T-helper 17 cell (primary cell): ENCODE data around the gene KIRREL3. TPM values are rescaled to one million over a fixed set of nuclear protein-coding genes. Genes with fewer than 3 reads are reported as not detected.

Experiments
- ATAC-seq: fragments of 150-1000 bp; cut with Tn5 transposase; 2 replicates; pipeline ENCODE4 v1.10.0; 2021; ENCODE audit warnings: mild to moderate bottlenecking, moderate library complexity
- DNase-seq, 3 donors: peaks; one replicate each; pipeline versions ENCODE4 v3.0.0 to v3.0.0-alpha.2; 2020 to 2021
- H3K9me3 ChIP-seq: one replicate; pipeline ENCODE4 v1.7.0; 2013; ENCODE audit warnings: low read length, mild to moderate bottlenecking; ENCODE audit not compliant: control insufficient read depth, poor library complexity, severe bottlenecking
- H3K27ac Mint-ChIP-seq: one replicate; pipeline ENCODE4 v1.8.0; 2022; ENCODE audit warnings: mild to moderate bottlenecking, moderate library complexity, mixed read lengths
- H3K27me3 Mint-ChIP-seq: one replicate; pipeline ENCODE4 v1.8.0; 2022; ENCODE audit warnings: mixed read lengths
- H3K36me3 Mint-ChIP-seq: one replicate; pipeline ENCODE4 v1.8.0; 2022; ENCODE audit warnings: low read depth, mixed read lengths
- H3K4me1 Mint-ChIP-seq: one replicate; pipeline ENCODE4 v1.8.0; 2022; ENCODE audit warnings: mild to moderate bottlenecking, mixed read lengths
- H3K4me3 Mint-ChIP-seq: one replicate; pipeline ENCODE4 v1.8.0; 2022; ENCODE audit warnings: mild to moderate bottlenecking, moderate library complexity, mixed read lengths
- total RNA-seq, 4 donors: library from RNA in 2 of 4; stranded (reverse) in 2 of 4; gene quantifications; one replicate each; pipeline ENCODE4 v1.2.3 and lab custom pipeline; 2022 to 2026

KIRREL3 gene
- total RNA-seq, 2 donors from 2014 or later = not detected

DNA sequence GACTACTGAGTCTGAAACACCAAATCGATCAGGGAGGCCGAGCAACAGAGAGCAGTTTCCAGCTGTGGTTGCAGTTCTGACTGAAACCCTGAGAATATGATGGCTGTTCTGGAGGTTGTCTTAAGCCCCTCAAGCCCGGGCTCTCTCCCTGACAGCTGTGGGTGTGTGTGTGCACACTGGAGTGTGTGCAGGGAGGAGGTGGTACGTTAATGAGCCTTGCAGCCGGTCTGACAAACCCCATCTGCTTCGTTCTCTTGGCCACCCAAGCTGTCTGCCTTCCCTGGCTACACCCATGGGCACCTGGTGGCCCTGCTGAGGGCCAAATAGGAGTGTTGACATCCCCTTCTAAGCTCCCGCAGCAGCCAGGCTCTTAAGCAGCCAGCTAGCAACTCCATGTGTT, 189.8 kb downstream of the KIRREL3 start:
- Mint-ChIP-seq H3K27me3 (peaks cover 20% of the 10 kb centered on the region), H3K27ac (no peak overlapping the region), H3K4me3 (no peak overlapping the region), H3K4me1 (no peaks in the 10 kb centered on the region), H3K36me3 (no peaks in the 10 kb centered on the region)
- no peaks in the 10 kb centered on the region for H3K9me3 ChIP-seq
- no peak for DNase-seq
- ATAC-seq = no peak

GRCh38 chr11:126809514-126810289, 190.9 kb downstream of the KIRREL3 start:
- no peaks in the 10 kb centered on the region for H3K9me3 ChIP-seq
- Mint-ChIP-seq H3K4me3 (no peak overlapping the region), H3K36me3 (no peaks in the 10 kb centered on the region), H3K27ac (no peak overlapping the region), H3K27me3 (peaks cover 22% of the 10 kb centered on the region), H3K4me1 (no peaks in the 10 kb centered on the region)
- DNase-seq (no peak), ATAC-seq (no peak)

- Mint-ChIP-seq H3K4me1 (no peaks in the 10 kb centered on the region), H3K27ac (no peak overlapping the region), H3K36me3 (no peaks in the 10 kb centered on the region)
These were observed 191.7 kb downstream of the KIRREL3 start for GRCh38 chr11:126808836-126809235.

DNA sequence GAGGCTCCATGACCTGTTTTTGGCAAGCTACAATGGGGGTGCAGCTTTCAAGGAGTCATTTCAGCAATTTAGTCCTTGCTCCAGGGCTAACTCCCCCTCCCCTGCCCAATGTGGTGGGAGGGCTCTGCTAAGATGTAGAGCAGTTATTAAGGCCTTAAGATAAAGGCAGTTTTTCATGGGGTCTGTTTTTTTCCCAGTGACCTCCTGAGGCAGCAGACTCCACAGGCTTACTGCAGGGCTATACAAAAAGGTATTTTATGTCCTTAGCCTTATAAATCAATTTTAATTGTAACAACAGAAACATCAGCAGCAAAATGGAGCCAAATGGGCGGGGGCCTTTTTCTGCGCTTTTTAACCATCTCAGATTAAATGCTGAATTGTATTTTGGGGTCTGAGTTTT, 192.3 kb downstream of the KIRREL3 start:
- no peaks in the 10 kb centered on the region for H3K9me3 ChIP-seq
- DNase-seq (no peak), ATAC-seq (no peak)
- Mint-ChIP-seq H3K27ac (no peak overlapping the region), H3K27me3 (peaks cover 34% of the 10 kb centered on the region), H3K36me3 (no peaks in the 10 kb centered on the region), H3K4me3 (no peak overlapping the region), H3K4me1 (no peaks in the 10 kb centered on the region)

More at GRCh38 chr11:126808836-126809235, 191.7 kb downstream of the KIRREL3 start:
- H3K4me3 Mint-ChIP-seq = no peak overlapping the region
- no peaks in the 10 kb centered on the region for H3K9me3 ChIP-seq
- DNase-seq = no peak
- ATAC-seq = no peak
- peaks cover 31% of the 10 kb centered on the region for H3K27me3 Mint-ChIP-seq

DNA sequence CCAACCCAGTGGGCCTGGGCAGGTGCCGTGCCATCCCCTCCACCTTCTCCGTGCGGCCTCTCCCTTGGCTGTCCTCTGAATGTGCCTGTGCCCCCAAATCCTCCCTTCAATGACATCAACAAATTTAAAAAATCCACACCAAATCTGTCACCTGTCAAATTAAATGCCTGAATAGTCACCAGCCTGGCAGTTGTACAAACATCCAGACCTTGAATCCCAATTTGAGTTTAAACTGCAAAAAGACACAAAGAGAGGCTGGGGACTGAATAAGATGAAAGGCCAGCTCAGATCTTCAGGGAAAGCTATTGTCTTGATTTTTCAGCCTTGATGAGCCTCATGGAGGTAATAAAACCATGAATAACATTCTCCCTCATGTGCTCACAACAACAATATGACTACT, 194.7 kb downstream of the KIRREL3 start:
- Mint-ChIP-seq H3K27me3 (peaks cover 34% of the 10 kb centered on the region), H3K4me1 (no peaks in the 10 kb centered on the region), H3K36me3 (no peaks in the 10 kb centered on the region), H3K4me3 (no peak overlapping the region), H3K27ac (no peak overlapping the region)
- H3K9me3 ChIP-seq = no peaks in the 10 kb centered on the region
- DNase-seq = no peak
- ATAC-seq = no peak

- Mint-ChIP-seq H3K4me1 (no peaks in the 10 kb centered on the region), H3K4me3 (no peak overlapping the region), H3K27ac (no peak overlapping the region), H3K36me3 (no peaks in the 10 kb centered on the region), H3K27me3 (peaks cover 23% of the 10 kb centered on the region)
- no peaks in the 10 kb centered on the region for H3K9me3 ChIP-seq
- ATAC-seq = no peak
- no peak for DNase-seq
These were observed 196.2 kb downstream of the KIRREL3 start for GRCh38 chr11:126804363-126804762.

GRCh38 chr11:126800009-126800408, 200.6 kb downstream of the KIRREL3 start:
- no peaks in the 10 kb centered on the region for H3K36me3 Mint-ChIP-seq
- H3K27me3 Mint-ChIP-seq = peaks cover 14% of the 10 kb centered on the region
- H3K9me3 ChIP-seq = no peaks in the 10 kb centered on the region
- DNase-seq (no peak), ATAC-seq (no peak)
- H3K27ac Mint-ChIP-seq = no peak overlapping the region
- no peak overlapping the region for H3K4me3 Mint-ChIP-seq
- no peaks in the 10 kb centered on the region for H3K4me1 Mint-ChIP-seq

GRCh38 chr11:126797457-126798169, 203.0 kb downstream of the KIRREL3 start:
- ATAC-seq (no peak), DNase-seq (no peak)
- Mint-ChIP-seq H3K4me1 (no peaks in the 10 kb centered on the region), H3K27me3 (peaks cover 11% of the 10 kb centered on the region), H3K36me3 (no peaks in the 10 kb centered on the region), H3K27ac (no peak overlapping the region), H3K4me3 (no peak overlapping the region)
- H3K9me3 ChIP-seq = no peaks in the 10 kb centered on the region

DNA sequence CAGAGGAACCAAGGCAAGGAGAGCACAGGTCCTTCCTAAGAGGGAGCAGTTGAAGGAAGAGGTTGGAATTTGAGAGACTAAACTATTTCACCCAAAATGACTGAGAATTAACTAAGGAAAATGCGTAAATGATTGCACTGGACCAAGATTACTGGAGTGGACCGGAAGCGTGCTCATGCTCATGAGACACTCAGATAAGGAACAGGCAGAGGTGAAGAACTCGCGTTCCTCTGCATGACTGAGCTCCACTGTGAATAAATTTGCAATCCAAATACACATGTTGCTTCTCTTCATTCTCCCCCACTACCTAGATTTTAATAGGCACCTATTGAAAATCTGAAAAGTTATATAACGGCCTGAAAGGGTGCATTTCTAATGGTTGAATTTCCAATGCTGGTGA, 207.0 kb downstream of the KIRREL3 start:
- Mint-ChIP-seq H3K36me3 (no peaks in the 10 kb centered on the region), H3K4me1 (no peaks in the 10 kb centered on the region), H3K27ac (no peak overlapping the region), H3K4me3 (no peak overlapping the region), H3K27me3 (peaks cover 11% of the 10 kb centered on the region)
- H3K9me3 ChIP-seq = no peaks in the 10 kb centered on the region
- ATAC-seq (no peak), DNase-seq (no peak)

DNA sequence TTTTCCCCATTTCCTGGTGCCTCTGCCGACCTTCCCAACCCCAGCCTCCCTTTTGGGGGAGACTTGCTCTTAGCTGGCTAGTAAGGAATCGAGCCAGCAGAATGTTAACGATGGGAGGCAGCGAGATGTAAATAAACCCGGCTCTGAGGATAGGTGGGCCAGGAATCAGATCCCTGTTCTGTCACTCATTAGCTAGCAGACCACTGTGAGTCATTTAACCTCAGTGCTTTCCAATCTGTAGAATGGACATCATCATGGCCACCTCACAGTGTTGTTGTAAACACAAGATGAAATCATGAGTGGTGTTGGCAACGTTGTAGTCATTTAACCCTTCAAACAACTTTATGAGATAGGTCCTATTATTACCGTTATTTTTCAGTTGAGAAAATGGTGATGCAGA, 208.6 kb downstream of the KIRREL3 start:
- DNase-seq (no peak), ATAC-seq (no peak)
- peaks cover 11% of the 10 kb centered on the region for H3K27me3 Mint-ChIP-seq
- H3K4me3 Mint-ChIP-seq = no peak overlapping the region
- H3K4me1 Mint-ChIP-seq = no peaks in the 10 kb centered on the region
- H3K27ac Mint-ChIP-seq = no peak overlapping the region
- no peaks in the 10 kb centered on the region for H3K36me3 Mint-ChIP-seq
- no peaks in the 10 kb centered on the region for H3K9me3 ChIP-seq

DNA sequence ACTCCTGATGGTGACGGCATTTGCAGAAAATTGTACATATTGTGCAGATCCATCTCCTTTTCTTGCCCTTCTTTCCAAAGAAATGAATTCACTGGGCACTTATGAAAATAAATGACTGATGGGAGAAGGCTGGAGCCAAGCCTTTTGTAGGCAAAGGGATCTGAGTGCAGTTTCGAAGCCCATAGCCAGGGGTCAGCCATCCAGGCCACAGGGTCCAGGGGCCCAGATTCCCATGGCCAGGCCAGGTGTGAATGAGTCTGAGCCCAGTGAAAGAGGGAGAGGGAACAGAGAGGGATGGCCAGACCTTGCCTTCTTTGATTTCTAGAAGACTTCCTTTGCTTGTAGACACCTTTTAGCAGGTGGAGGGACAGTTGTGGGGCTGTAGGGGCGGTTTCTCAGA, 209.1 kb downstream of the KIRREL3 start:
- no peak for DNase-seq
- no peaks in the 10 kb centered on the region for H3K36me3 Mint-ChIP-seq
- H3K4me1 Mint-ChIP-seq = no peaks in the 10 kb centered on the region
- peaks cover 11% of the 10 kb centered on the region for H3K27me3 Mint-ChIP-seq
- ATAC-seq = no peak
- no peaks in the 10 kb centered on the region for H3K9me3 ChIP-seq
- H3K4me3 Mint-ChIP-seq = no peak overlapping the region
- no peak overlapping the region for H3K27ac Mint-ChIP-seq

DNA sequence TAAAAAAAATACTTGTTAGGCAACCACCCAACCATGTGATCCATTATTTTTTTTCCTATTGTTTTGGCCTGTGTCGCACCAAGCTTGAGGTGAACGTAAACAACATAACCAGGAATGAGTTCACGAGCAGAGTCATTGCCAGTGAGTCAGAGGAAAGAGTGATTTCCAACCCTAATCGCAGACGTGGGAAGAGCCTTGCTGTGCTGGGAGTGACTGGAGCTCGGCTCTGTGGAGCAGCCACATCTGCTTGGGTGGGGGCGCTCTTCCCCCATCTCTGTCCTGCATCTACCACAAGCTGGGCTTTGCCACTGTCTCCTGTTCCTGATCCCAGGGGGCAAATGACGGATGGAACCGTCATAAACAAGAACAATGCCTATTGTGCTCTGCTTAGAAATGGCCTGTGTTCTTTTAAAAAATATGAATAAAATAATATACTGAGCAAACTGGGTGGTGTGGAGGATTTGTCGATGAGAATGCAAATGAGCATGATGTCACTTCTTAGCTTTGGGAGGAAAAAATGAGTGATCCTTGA, 210.0 kb downstream of the KIRREL3 start:
- ATAC-seq (no peak), DNase-seq (no peak)
- H3K27ac Mint-ChIP-seq = no peak overlapping the region
- H3K4me1 Mint-ChIP-seq = no peaks in the 10 kb centered on the region
- no peak overlapping the region for H3K4me3 Mint-ChIP-seq
- no peaks in the 10 kb centered on the region for H3K9me3 ChIP-seq
- peaks cover 11% of the 10 kb centered on the region for H3K27me3 Mint-ChIP-seq
- no peaks in the 10 kb centered on the region for H3K36me3 Mint-ChIP-seq

- H3K27me3 Mint-ChIP-seq = peaks cover 14% of the 10 kb centered on the region
- no peak for DNase-seq
- H3K4me1 Mint-ChIP-seq = no peaks in the 10 kb centered on the region
- no peak overlapping the region for H3K4me3 Mint-ChIP-seq
- ATAC-seq = no peak
- peaks cover 4% of the 10 kb centered on the region for H3K36me3 Mint-ChIP-seq
- H3K9me3 ChIP-seq = no peaks in the 10 kb centered on the region
- H3K27ac Mint-ChIP-seq = no peak overlapping the region
These were observed 217.8 kb downstream of the KIRREL3 start for GRCh38 chr11:126782810-126783209.
